ENCODE data around the gene AXDND1.

DNA sequence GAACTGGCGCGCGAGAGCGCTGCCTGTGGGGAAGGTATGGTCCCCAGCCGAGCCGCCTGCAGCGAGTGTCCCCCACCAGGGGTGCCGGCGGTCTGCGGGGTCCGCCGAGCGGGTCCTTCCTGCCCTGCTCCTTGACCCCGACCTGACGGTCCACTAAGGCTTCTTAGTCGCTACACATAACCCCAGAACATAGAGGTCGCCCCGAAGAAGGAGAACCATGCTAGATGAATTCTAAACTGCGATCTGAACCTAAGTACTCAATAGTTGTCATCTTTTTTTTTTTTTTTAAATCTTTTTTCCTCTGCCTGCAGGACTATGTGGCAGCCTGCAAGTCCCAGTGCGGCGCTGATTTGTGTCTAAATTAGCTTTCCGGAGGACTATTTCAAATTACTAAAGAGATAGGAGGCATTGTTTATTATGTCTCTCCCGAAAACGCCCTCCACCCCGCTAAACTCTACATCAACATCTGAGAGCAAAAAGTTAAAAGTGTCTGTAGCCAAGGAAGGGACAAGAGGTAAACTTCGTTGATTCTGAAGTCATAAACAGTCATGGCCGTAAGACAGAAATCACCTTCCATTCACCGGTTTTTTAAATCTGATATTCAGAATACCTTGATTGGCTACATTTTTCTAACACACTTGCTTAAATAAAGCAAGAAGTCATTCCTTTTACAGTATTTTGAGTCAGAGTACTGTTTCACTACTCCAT lies 476 bp downstream of the AXDND1 start:
- TF ChIP-seq, protein P1, sequence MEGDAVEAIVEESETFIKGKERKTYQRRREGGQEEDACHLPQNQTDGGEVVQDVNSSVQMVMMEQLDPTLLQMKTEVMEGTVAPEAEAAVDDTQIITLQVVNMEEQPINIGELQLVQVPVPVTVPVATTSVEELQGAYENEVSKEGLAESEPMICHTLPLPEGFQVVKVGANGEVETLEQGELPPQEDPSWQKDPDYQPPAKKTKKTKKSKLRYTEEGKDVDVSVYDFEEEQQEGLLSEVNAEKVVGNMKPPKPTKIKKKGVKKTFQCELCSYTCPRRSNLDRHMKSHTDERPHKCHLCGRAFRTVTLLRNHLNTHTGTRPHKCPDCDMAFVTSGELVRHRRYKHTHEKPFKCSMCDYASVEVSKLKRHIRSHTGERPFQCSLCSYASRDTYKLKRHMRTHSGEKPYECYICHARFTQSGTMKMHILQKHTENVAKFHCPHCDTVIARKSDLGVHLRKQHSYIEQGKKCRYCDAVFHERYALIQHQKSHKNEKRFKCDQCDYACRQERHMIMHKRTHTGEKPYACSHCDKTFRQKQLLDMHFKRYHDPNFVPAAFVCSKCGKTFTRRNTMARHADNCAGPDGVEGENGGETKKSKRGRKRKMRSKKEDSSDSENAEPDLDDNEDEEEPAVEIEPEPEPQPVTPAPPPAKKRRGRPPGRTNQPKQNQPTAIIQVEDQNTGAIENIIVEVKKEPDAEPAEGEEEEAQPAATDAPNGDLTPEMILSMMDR (IDR thresholded peaks at IDR 0.05; ENCODE audit: insufficient read depth, low read depth, low read length): no peak
- TF ChIP-seq EZH2 (IDR thresholded peaks at IDR 0.05; ENCODE audit: insufficient read depth, low read length): no peak

Data from astrocyte (in vitro differentiated cells and primary cell).